Measurements from ENCODE around the gene SUCNR1. TPM values are rescaled to one million over a fixed set of nuclear protein-coding genes. Genes with fewer than 3 reads are reported as not detected.

The SUCNR1 gene
- total and polyA plus RNA-seq, 2 of the 4 experiments (the other 2 are of a cell fraction) = not detected

GRCh38 chr3:151900884-151901643 is 27.6 kb downstream of the SUCNR1 start:
- Histone ChIP-seq H3K9ac (ENCODE audit: low read depth, low read length) (no peak overlapping the region; the same call in 1 of the 2 replicates), H2AK5ac (ENCODE audit: low read depth, low read length) (peak overlapping the region; percentile 18; the same call in 1 of the 2 replicates), H2BK15ac (ENCODE audit: low read depth, low read length) (peak overlapping the region; percentile 84; the same call in 2 of the 3 replicates), H2BK20ac (ENCODE audit: low read depth, low read length) (peak overlapping the region; percentile 99), H2BK5ac (ENCODE audit: low read depth, low read length, poor library complexity, severe bottlenecking) (peak overlapping the region; percentile 86), H3K27ac (ENCODE audit: insufficient read depth, low read length) (peak overlapping the region; percentile 0; the same call in 1 of the 2 replicates), H4K8ac (ENCODE audit: low read depth in 2 of 2, low read length in 2 of 2) (peak overlapping the region; percentile 71 to 78), H4K91ac (ENCODE audit: insufficient read depth, low read depth, low read length) (peak overlapping the region; percentile 93), H3K4ac (ENCODE audit: low read depth, low read length) (peak overlapping the region; percentile 94), H2AFZ (replicated peaks; ENCODE audit: low read length, poor library complexity) (no peak overlapping the region), H2BK120ac (ENCODE audit: low read depth, low read length) (peak overlapping the region; percentile 98), H3K14ac (replicated peaks; ENCODE audit: low read depth, low read length) (peak overlapping the region; percentile 85; the same call in 1 of the 2 replicates), H4K20me1 (ENCODE audit: insufficient read depth, low read length) (no peaks in the 10 kb centered on the region), H4K5ac (ENCODE audit: low read depth, low read length) (peak overlapping the region; percentile 96; the same call in 1 of the 2 replicates), H3K27me3 (ENCODE audit: control insufficient read depth, insufficient read depth, low read length) (no peaks in the 10 kb centered on the region), H3K4me2 (ENCODE audit: low read depth, low read length) (peak overlapping the region; percentile 26; the same call in 1 of the 2 replicates), H3K79me1 (ENCODE audit: low read depth in 1 of 2, low read length in 2 of 2) (no peaks in the 10 kb centered on the region), H3K9me1 (ENCODE audit: insufficient read depth, low read length) (peaks cover 16% of the 10 kb centered on the region), H3K56ac (ENCODE audit: extremely low read depth, insufficient read depth, low read length) (peak overlapping the region; percentile 31; the same call in 1 of the 2 replicates), H3K9me3 (ENCODE audit: control insufficient read depth, insufficient read depth, low read length) (no peaks in the 10 kb centered on the region), H3K36me3 (ENCODE audit: control insufficient read depth, insufficient read depth, low read length) (no peaks in the 10 kb centered on the region), H3K4me3 (ENCODE audit: insufficient read depth, low read depth, low read length) (no peak overlapping the region), H2AK9ac (replicated peaks; ENCODE audit: low read depth, low read length, poor library complexity) (no peak overlapping the region), H3K23ac (ENCODE audit: low read depth, low read length) (peak overlapping the region; percentile 85; the same call in 1 of the 2 replicates), H3K18ac (ENCODE audit: low read depth, low read length) (peak overlapping the region; percentile 92), H3K4me1 (ENCODE audit: control insufficient read depth, insufficient read depth, low read length) (peaks cover 27% of the 10 kb centered on the region)
- TF ChIP-seq MXI1 (IDR thresholded peaks at IDR 0.05; ENCODE audit: borderline replicate concordance, low read depth, low read length) = no peak
- TF ChIP-seq CTCF (conservative IDR thresholded peaks at IDR 0.05; ENCODE audit: low read depth, low read length) = no peak
- TF ChIP-seq CHD1 (IDR thresholded peaks at IDR 0.05; ENCODE audit: low read depth, low read length) = no peak
- TF ChIP-seq POLR2A (IDR thresholded peaks at IDR 0.05; ENCODE audit: low read depth, low read length) = no peak
- in situ Hi-C loops (cut with MboI; ENCODE audit: low sequenced_read_pairs) = no loop called here
- POLR2A ChIA-PET (ENCODE audit: unreplicated experiment) = no interaction called here
- DNase-seq (peak; percentile 57), ATAC-seq (ENCODE audit: low read depth) (peak; percentile 46)
- intact Hi-C loops (cut with micrococcal nuclease) = loop anchor here (5.0 kb wide), 2 partner anchors 34 to 59 kb away; no protein-coding TSS in a partner anchor
- no TSS peak for BruUV-seq (replicated peaks)
- no CpG with 5 or more reads among the region's 1 CpG for WGBS, 2 experiments (ENCODE audit: extremely low coverage in 2 of 2, insufficient read length in 1 of 2)
- CTCF ChIA-PET = no interaction called here
- dilution Hi-C loops (cut with HindIII; ENCODE audit: low sequenced_read_pairs, unreplicated experiment) = no loop called here

All from IMR-90 (cell line).